ENCODE results near the gene TC2N. TPM values are rescaled to one million over a fixed set of nuclear protein-coding genes. Genes with fewer than 3 reads are reported as not detected.

TC2N gene
- total RNA-seq, 2 donors from 2014 or later: 17.3 to 19.5 TPM

GRCh38 chr14:91753501-91754128 is 113.7 kb downstream of the TC2N start:
- Mint-ChIP-seq H3K9me3 (no peaks in the 10 kb centered on the region), H3K4me1 (peaks cover 19% of the 10 kb centered on the region), H3K4me3 (no peak overlapping the region), H3K27ac (no peak overlapping the region), H3K36me3 (ENCODE audit: low read depth) (no peaks in the 10 kb centered on the region), H3K27me3 (ENCODE audit: insufficient read depth) (no peaks in the 10 kb centered on the region)
- Histone ChIP-seq H3K9me3 (ENCODE audit: control insufficient read depth, low read length) (no peaks in the 10 kb centered on the region), H3K4me1 (ENCODE audit: control insufficient read depth, insufficient read depth, low read length) (peaks cover 6% of the 10 kb centered on the region), H3K9ac (ENCODE audit: extremely low read depth, low read length, poor library complexity, severe bottlenecking) (no peak overlapping the region), H3K27me3 (ENCODE audit: control insufficient read depth, insufficient read depth, low read length, poor library complexity, severe bottlenecking) (no peaks in the 10 kb centered on the region), H3K27ac (ENCODE audit: low read depth, low read length) (no peak overlapping the region), H3K36me3 (ENCODE audit: control insufficient read depth, insufficient read depth, low read length) (no peaks in the 10 kb centered on the region), H3K4me3 (ENCODE audit: low read length) (no peak overlapping the region)
- no peak for DNase-seq
- 73 to 80% methylated on average over 3 to 4 of the region's 4 CpGs for WGBS, 2 experiments (ENCODE audit: insufficient coverage in 1 of 2, insufficient read length in 1 of 2)
- TF ChIP-seq CTCF (conservative IDR thresholded peaks at IDR 0.05): no peak

GRCh38 chr14:91752961-91753360 is 114.4 kb downstream of the TC2N start:
- Histone ChIP-seq H3K4me3 (ENCODE audit: low read length) (no peak overlapping the region), H3K9ac (ENCODE audit: extremely low read depth, low read length, poor library complexity, severe bottlenecking) (no peak overlapping the region), H3K36me3 (ENCODE audit: control insufficient read depth, insufficient read depth, low read length) (no peaks in the 10 kb centered on the region), H3K4me1 (ENCODE audit: control insufficient read depth, insufficient read depth, low read length) (peaks cover 6% of the 10 kb centered on the region), H3K27ac (ENCODE audit: low read depth, low read length) (no peak overlapping the region), H3K27me3 (ENCODE audit: control insufficient read depth, insufficient read depth, low read length, poor library complexity, severe bottlenecking) (no peaks in the 10 kb centered on the region), H3K9me3 (ENCODE audit: control insufficient read depth, low read length) (no peaks in the 10 kb centered on the region)
- Mint-ChIP-seq H3K27me3 (ENCODE audit: insufficient read depth) (no peaks in the 10 kb centered on the region), H3K27ac (peak overlapping the region; percentile 42), H3K4me1 (peaks cover 19% of the 10 kb centered on the region), H3K36me3 (ENCODE audit: low read depth) (no peaks in the 10 kb centered on the region), H3K4me3 (no peak overlapping the region), H3K9me3 (no peaks in the 10 kb centered on the region)
- no peak for TF ChIP-seq CTCF (conservative IDR thresholded peaks at IDR 0.05)
- 86 to 88% methylated on average over 1 of the region's 1 CpG for WGBS, 2 experiments (ENCODE audit: insufficient coverage in 1 of 2, insufficient read length in 1 of 2)
- no peak for DNase-seq

- H3K4me3 ChIP-seq (ENCODE audit: low read length): no peak overlapping the region
- H3K27me3 Mint-ChIP-seq (ENCODE audit: insufficient read depth): no peaks in the 10 kb centered on the region
- no peaks in the 10 kb centered on the region for H3K36me3 ChIP-seq (ENCODE audit: control insufficient read depth, insufficient read depth, low read length)
- no peak overlapping the region for H3K9ac ChIP-seq (ENCODE audit: extremely low read depth, low read length, poor library complexity, severe bottlenecking)
- H3K9me3 Mint-ChIP-seq: no peaks in the 10 kb centered on the region
- H3K9me3 ChIP-seq (ENCODE audit: control insufficient read depth, low read length): no peaks in the 10 kb centered on the region
- no peak for DNase-seq
- 97 to 100% methylated on average over 1 to 2 of the region's 2 CpGs for WGBS, 2 experiments (ENCODE audit: insufficient coverage in 1 of 2, insufficient read length in 1 of 2)
- no peak overlapping the region for H3K4me3 Mint-ChIP-seq
- H3K4me1 Mint-ChIP-seq: peaks cover 19% of the 10 kb centered on the region
- no peak for TF ChIP-seq CTCF (conservative IDR thresholded peaks at IDR 0.05)
- H3K27me3 ChIP-seq (ENCODE audit: control insufficient read depth, insufficient read depth, low read length, poor library complexity, severe bottlenecking): no peaks in the 10 kb centered on the region
- H3K27ac Mint-ChIP-seq: no peak overlapping the region
- peaks cover 6% of the 10 kb centered on the region for H3K4me1 ChIP-seq (ENCODE audit: control insufficient read depth, insufficient read depth, low read length)
- H3K36me3 Mint-ChIP-seq (ENCODE audit: low read depth): no peaks in the 10 kb centered on the region
- H3K27ac ChIP-seq (ENCODE audit: low read depth, low read length): no peak overlapping the region
These were observed 115.6 kb downstream of the TC2N start for GRCh38 chr14:91751719-91752118.

All from endodermal cell (in vitro differentiated cells).